GM12864 (cell line): Measurements from ENCODE around the gene COPS6.
A peak's percentile ranks its signal among the peaks of the same experiment; 100 is the strongest.

ENCODE experiments used
- DNase-seq: peaks from one replicate; pipeline ENCODE4 v3.0.0-alpha.2; 2011; ENCODE audit warnings: low read depth
- H3K4me3 ChIP-seq: 2 replicates; pipeline ENCODE4 v1.5.1; 2011; ENCODE audit warnings: mild to moderate bottlenecking, low read depth, low read length, control low read depth
- TF ChIP-seq, protein P1 (sequence below): IDR thresholded peaks from 2 replicates; pipeline ENCODE4 v1.5.1; 2011; ENCODE audit warnings: low read depth, mild to moderate bottlenecking, moderate library complexity, low read length, control low read depth, inconsistent platforms; ENCODE audit errors: missing control alignments

COPS6 gene

DNA sequence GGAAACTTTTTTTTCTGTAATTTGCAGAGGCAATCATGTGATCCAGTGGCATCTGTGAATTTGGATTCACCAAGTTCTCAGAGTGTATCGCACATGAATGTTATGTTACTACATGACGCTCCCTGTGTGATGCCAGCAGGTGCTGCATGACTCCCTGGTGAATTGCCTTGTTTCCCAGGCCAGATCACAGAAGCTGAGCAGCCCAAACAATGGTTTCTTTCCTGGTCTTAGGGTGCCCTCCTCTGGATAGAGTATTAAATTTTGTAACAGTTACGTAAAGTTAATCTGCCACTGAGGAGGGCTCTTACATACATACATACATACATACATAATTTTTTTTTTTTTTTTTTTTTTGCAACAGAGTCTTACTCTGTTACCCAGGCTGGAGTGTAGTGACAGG, 35.6 kb upstream of the COPS6 start:
- TF ChIP-seq, protein P1, sequence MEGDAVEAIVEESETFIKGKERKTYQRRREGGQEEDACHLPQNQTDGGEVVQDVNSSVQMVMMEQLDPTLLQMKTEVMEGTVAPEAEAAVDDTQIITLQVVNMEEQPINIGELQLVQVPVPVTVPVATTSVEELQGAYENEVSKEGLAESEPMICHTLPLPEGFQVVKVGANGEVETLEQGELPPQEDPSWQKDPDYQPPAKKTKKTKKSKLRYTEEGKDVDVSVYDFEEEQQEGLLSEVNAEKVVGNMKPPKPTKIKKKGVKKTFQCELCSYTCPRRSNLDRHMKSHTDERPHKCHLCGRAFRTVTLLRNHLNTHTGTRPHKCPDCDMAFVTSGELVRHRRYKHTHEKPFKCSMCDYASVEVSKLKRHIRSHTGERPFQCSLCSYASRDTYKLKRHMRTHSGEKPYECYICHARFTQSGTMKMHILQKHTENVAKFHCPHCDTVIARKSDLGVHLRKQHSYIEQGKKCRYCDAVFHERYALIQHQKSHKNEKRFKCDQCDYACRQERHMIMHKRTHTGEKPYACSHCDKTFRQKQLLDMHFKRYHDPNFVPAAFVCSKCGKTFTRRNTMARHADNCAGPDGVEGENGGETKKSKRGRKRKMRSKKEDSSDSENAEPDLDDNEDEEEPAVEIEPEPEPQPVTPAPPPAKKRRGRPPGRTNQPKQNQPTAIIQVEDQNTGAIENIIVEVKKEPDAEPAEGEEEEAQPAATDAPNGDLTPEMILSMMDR: no peak
- no peak overlapping the region for H3K4me3 ChIP-seq
- DNase-seq: peak; percentile 10

DNA sequence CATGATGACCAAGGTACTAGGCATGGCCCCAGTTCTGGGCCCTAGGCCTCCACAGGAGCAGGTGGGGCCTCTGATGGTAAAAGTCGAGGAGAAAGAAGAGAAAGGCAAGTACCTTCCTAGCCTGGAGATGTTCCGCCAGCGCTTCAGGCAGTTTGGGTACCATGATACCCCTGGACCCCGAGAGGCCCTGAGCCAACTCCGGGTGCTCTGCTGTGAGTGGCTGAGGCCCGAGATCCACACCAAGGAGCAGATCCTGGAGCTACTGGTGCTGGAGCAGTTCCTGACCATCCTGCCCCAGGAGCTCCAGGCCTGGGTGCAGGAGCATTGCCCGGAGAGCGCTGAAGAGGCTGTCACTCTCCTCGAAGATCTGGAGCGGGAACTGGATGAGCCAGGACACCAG, 31.8 kb upstream of the COPS6 start:
- DNase-seq: no peak
- TF ChIP-seq, protein P1: no peak
- H3K4me3 ChIP-seq: no peak overlapping the region

- DNase-seq: no peak
- H3K4me3 ChIP-seq: no peak overlapping the region
- TF ChIP-seq, protein P1: no peak
Observed at GRCh38 chr7:100059251-100059739, 29.5 kb upstream of the COPS6 start.

DNA sequence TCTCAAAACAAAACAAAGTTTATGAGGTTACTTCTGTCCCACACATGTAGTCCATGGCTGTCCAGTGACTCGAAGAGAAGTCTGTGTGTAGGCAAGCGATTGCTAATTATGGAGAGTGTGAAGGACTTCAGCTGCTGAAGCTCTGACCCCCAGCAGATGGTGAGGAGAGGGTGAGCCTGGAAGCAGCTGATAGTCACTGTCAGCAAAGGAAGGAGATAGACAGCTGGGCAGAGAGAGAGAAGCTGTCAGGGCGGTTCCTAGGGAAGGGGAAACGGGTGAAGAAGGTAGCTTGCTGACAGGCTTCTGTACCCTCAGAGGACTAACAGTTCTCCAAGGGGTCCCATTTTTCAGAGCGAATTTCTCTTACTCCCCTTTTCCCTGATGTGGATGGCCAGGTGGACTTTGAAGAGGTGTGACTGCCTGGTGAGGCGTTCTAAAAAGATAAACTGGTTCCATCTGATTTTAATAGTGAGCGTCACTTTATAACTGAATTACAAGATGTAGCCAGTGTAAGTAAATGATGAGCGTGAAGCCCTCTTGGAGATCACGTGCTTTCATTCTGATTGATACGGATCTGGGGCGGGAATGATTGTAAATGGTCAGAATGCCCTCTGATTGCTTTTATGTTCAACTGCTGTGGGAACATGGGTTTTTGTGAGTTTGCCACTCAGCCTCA, 27.1 kb upstream of the COPS6 start:
- TF ChIP-seq, protein P1: no peak
- DNase-seq: no peak
- no peak overlapping the region for H3K4me3 ChIP-seq

GRCh38 chr7:100063376-100063775, 25.4 kb upstream of the COPS6 start:
- DNase-seq: no peak
- no peak overlapping the region for H3K4me3 ChIP-seq
- TF ChIP-seq, protein P1: no peak

- TF ChIP-seq, protein P1: no peak
- no peak overlapping the region for H3K4me3 ChIP-seq
- DNase-seq: no peak
Observed at GRCh38 chr7:100064162-100064561, 24.6 kb upstream of the COPS6 start.
